Activated CD4-positive, alpha-beta T cell treated with anti-CD3 and anti-CD28 coated beads for 36 hours (primary cell): ENCODE measurements around the gene SELENOW. TPM values are rescaled to one million over a fixed set of nuclear protein-coding genes. Genes with fewer than 3 reads are reported as not detected.
A peak's percentile ranks its signal among the peaks of the same experiment; 100 is the strongest.
"Not testable (repeated sequence)": the region's sequence is repeated elsewhere in the genome, so short reads cannot be mapped to it uniquely, and the experiment has no call there.

ENCODE experiments used
- ATAC-seq: fragments of 200-7000 bp; cut with Tn5 transposase; one replicate; pipeline ENCODE4 v1.10.0; 2021; ENCODE audit warnings: mild to moderate bottlenecking, moderate library complexity
- CTCF ChIA-PET: fragments of 350-600 bp; sonication (Branson Sonifier 250); formaldehyde crosslinking; loops from one replicate; lab custom pipeline; 2021; ENCODE audit warnings: antibody characterized with exemption; lab: Charles Lee
- POLR2A ChIA-PET: fragments of 350-600 bp; sonication (Branson Sonifier 250); formaldehyde crosslinking; loops from one replicate; lab custom pipeline; 2021; ENCODE audit warnings: antibody characterized with exemption, inconsistent platforms; lab: Charles Lee
- DNase-seq: peaks from one replicate; pipeline ENCODE4 v3.0.0-alpha.2; 2020
- H3K27ac Mint-ChIP-seq: one replicate; pipeline ENCODE4 v1.8.0; 2021; ENCODE audit warnings: mixed read lengths
- H3K27me3 Mint-ChIP-seq: one replicate; pipeline ENCODE4 v1.8.0; 2021; ENCODE audit warnings: mixed read lengths
- H3K36me3 Mint-ChIP-seq: one replicate; pipeline ENCODE4 v1.8.0; 2021; ENCODE audit warnings: low read depth, mixed read lengths
- H3K4me1 Mint-ChIP-seq: one replicate; pipeline ENCODE4 v1.8.0; 2021; ENCODE audit warnings: mixed read lengths
- H3K4me3 Mint-ChIP-seq: one replicate; pipeline ENCODE4 v1.8.0; 2021; ENCODE audit warnings: mild to moderate bottlenecking, moderate library complexity, mixed read lengths
- H3K9me3 Mint-ChIP-seq: one replicate; pipeline ENCODE4 v1.8.0; 2021; ENCODE audit warnings: low read depth, mixed read lengths
- intact Hi-C, 2 experiments: fragments of 100-400 bp; cut with DNase I in 1 of 2; cut with micrococcal nuclease in 1 of 2; formaldehyde crosslinking; loops; one replicate each; pipeline versions ENCODE4 v1.14.2 to v1.15.1; 2022 to 2024; cut with DNase I, micrococcal nuclease
- total RNA-seq, 2 experiments: library from RNA; stranded (reverse); gene quantifications; one replicate each; pipeline ENCODE4 v1.2.3, GENCODE V29; 2021

The SELENOW gene
- total RNA-seq, 2 experiments from 2014 or later, result 150 to 178 TPM

DNA sequence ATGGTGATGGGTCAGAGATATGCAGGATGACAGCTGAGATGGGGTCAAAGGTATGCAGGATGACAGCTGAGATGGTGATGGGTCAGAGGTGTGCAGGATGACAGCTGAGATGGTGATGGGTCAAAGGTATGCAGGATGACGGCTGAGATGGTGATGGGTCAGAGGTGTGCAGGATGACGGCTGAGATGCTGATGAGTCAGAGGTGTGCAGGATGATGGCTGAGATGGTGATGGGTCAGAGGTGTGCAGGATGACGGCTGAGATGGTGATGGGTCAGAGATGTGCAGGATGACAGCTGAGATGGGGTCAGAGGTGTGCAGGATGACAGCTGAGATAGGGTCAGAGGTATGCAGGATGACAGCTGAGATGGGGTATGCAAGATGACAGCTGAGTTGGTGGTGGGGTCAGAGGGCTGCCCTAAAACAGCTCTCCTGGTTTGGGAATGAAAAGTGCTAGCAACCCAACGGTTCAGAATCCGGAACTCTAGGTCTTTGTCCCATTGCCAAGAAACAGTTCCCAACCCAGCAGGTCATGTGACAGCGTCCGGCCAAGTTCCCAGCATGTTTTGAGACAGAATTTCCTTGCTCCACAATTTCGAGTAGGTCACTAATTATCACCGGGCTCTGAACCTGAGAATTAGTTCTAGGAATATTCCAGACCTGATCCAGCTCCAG lies 3.2 kb downstream of the SELENOW start:
- no peak for DNase-seq
- POLR2A ChIA-PET, result no interaction called here
- Mint-ChIP-seq H3K4me1 (peaks cover 20% of the 10 kb centered on the region), H3K4me3 (no peak overlapping the region), H3K9me3 (no peaks in the 10 kb centered on the region), H3K36me3 (peaks cover 38% of the 10 kb centered on the region), H3K27me3 (no peaks in the 10 kb centered on the region), H3K27ac (no peak overlapping the region)
- no peak for ATAC-seq
- CTCF ChIA-PET, result interaction anchor here (0.8 to 1.5 kb wide), 3 partner anchors 9 to 87 kb away, joined by 3 read pairs; no protein-coding TSS in a partner anchor
- intact Hi-C loops, result no loop called here

DNA sequence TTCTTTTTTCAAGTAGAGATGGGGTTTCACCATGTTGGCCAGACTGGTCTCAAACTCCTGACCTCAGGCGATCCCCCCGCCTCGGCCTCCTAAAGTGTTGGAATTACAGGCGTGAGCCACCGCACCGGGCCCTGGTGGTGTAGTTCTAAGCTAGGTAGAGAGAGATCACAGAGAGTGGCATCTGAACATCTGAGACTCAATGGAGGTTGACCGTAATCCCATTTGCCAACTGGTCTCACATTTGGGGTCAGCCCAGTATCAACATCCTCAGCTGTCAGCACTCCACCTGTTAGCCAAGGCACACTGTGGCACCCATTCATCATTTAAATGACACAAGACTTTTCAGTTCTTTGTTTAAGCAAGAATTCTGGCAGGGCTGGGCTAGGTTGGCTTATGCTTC lies 8.1 kb downstream of the SELENOW start:
- intact Hi-C loops, result loop anchor here in 1 of 2 experiments (5.0 kb wide), 1 partner anchor 74 kb away; the partner anchor contains the start of gene EHD2
- DNase-seq (no peak), ATAC-seq (no peak)
- Mint-ChIP-seq H3K27ac (no peak overlapping the region), H3K36me3 (peaks cover 24% of the 10 kb centered on the region), H3K9me3 (no peaks in the 10 kb centered on the region), H3K4me3 (no peak overlapping the region), H3K4me1 (peaks cover 2% of the 10 kb centered on the region), H3K27me3 (no peaks in the 10 kb centered on the region)
- ChIA-PET POLR2A (no interaction called here), CTCF (interaction anchor here (1.0 kb wide), 1 partner anchor 18 kb away, joined by 5 read pairs; no protein-coding TSS in a partner anchor)

- intact Hi-C loops, result loop anchor here in 1 of 2 experiments (5.0 kb wide), 1 partner anchor 75 kb away; the partner anchor contains the start of gene EHD2
- H3K27me3 Mint-ChIP-seq, POLR2A ChIA-PET, H3K27ac Mint-ChIP-seq, H3K4me3 Mint-ChIP-seq, H3K9me3 Mint-ChIP-seq, H3K4me1 Mint-ChIP-seq, DNase-seq, ATAC-seq: not testable (repeated sequence)
- H3K36me3 Mint-ChIP-seq, result peaks cover 19% of the 10 kb centered on the region
- CTCF ChIA-PET, result interaction anchor here (0.7 to 1.6 kb wide), 3 partner anchors 19 to 73 kb away, joined by 3 to 9 read pairs (median 5); no protein-coding TSS in a partner anchor
Measured at GRCh38 chr19:47787307-47787706, 8.8 kb downstream of the SELENOW start.

GRCh38 chr19:47789811-47790210 lies 11.3 kb downstream of the SELENOW start:
- H3K36me3 Mint-ChIP-seq, H3K4me3 Mint-ChIP-seq, H3K27me3 Mint-ChIP-seq, POLR2A ChIA-PET, H3K9me3 Mint-ChIP-seq, ATAC-seq, DNase-seq, H3K27ac Mint-ChIP-seq, H3K4me1 Mint-ChIP-seq: not testable (repeated sequence)
- intact Hi-C loops, result loop anchor here (1.0 to 5.0 kb wide), 2 partner anchors 73 to 78 kb away; partner anchors contain the start of gene EHD2 (in 1 of the 2)
- CTCF ChIA-PET, result interaction anchor here (0.6 to 1.7 kb wide), 14 partner anchors 9 to 356 kb away, joined by 3 to 6 read pairs (median 4); partner anchors contain the start of genes EHD2, NOP53 and SELENOW

DNA sequence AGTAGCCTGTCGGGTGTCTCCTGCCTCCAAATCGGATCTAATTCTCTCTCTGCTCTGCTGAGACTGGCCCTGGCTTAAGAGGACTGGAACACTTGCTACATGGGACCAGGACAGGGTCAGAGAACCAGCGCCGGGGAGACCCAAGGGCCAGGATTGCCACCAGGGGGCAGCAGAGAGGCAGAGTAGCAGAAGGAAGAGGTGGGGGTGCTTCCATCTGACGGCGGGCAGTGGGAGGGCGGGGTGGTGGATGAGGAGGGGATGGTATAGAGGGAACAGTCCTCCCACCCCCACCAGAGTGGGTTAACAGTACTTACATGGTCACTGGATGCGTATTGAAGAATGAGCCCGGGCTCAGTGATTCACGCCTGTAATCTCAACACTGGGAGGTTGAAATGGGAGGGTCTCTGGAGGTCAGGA lies 11.9 kb downstream of the SELENOW start:
- intact Hi-C loops, result loop anchor here in 1 of 2 experiments (1.0 kb wide), 1 partner anchor 73 kb away; no protein-coding TSS in a partner anchor
- no peaks in the 10 kb centered on the region for H3K27me3 Mint-ChIP-seq
- ATAC-seq (peak; percentile 81), DNase-seq (peak; percentile 93)
- ChIA-PET CTCF (interaction anchor here (0.6 to 1.7 kb wide), 11 partner anchors 8 to 357 kb away, joined by 3 to 6 read pairs (median 4); partner anchors contain the start of gene SELENOW), POLR2A (no interaction called here)
- no peaks in the 10 kb centered on the region for H3K4me1 Mint-ChIP-seq
- H3K9me3 Mint-ChIP-seq, result no peaks in the 10 kb centered on the region
- peaks cover 4% of the 10 kb centered on the region for H3K36me3 Mint-ChIP-seq
- no peak overlapping the region for H3K27ac Mint-ChIP-seq
- H3K4me3 Mint-ChIP-seq, result no peak overlapping the region

GRCh38 chr19:47792616-47793015 lies 14.1 kb downstream of the SELENOW start:
- no peak overlapping the region for H3K4me3 Mint-ChIP-seq
- H3K4me1 Mint-ChIP-seq, result no peaks in the 10 kb centered on the region
- ATAC-seq, result no peak
- ChIA-PET CTCF (interaction anchor here (1.0 to 1.9 kb wide), 4 partner anchors 14 to 80 kb away, joined by 3 to 7 read pairs (median 4); no protein-coding TSS in a partner anchor), POLR2A (no interaction called here)
- intact Hi-C loops, result no loop called here
- H3K27me3 Mint-ChIP-seq, result peaks cover 2% of the 10 kb centered on the region
- no peak overlapping the region for H3K27ac Mint-ChIP-seq
- H3K36me3 Mint-ChIP-seq, result no peaks in the 10 kb centered on the region
- no peak for DNase-seq
- no peaks in the 10 kb centered on the region for H3K9me3 Mint-ChIP-seq

- ChIA-PET POLR2A (no interaction called here), CTCF (interaction anchor here (0.5 to 2.2 kb wide), 4 partner anchors 18 to 265 kb away, joined by 3 to 9 read pairs (median 4); no protein-coding TSS in a partner anchor)
- no peaks in the 10 kb centered on the region for H3K36me3 Mint-ChIP-seq
- H3K9me3 Mint-ChIP-seq, result no peaks in the 10 kb centered on the region
- H3K27ac Mint-ChIP-seq, result no peak overlapping the region
- DNase-seq (no peak), ATAC-seq (no peak)
- H3K4me3 Mint-ChIP-seq, result no peak overlapping the region
- intact Hi-C loops, result no loop called here
- H3K27me3 Mint-ChIP-seq, result peaks cover 5% of the 10 kb centered on the region
- no peaks in the 10 kb centered on the region for H3K4me1 Mint-ChIP-seq
Measured at GRCh38 chr19:47794526-47794925, 16.0 kb downstream of the SELENOW start.

DNA sequence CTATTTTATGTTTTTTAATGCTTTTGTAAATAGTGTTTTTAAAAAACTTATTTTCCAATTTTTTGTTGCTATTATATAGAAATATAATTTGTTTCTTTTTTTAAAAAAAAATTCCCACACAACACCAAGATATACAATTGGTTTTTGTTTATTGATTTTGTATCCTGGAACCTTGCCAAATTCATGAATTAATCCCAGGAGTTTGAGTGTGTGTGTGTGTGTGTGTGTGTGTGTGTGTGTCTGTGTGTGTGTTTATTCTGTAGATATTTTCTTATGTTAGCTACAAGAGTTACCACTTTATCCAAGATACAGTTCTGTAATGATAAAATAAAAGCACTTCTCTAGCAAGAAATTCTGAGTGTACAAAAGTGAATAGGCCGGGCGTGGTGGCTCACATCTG lies 18.3 kb downstream of the SELENOW start:
- Mint-ChIP-seq H3K36me3 (no peaks in the 10 kb centered on the region), H3K9me3 (peaks cover 5% of the 10 kb centered on the region), H3K27ac (no peak overlapping the region), H3K4me1 (no peaks in the 10 kb centered on the region), H3K27me3 (peaks cover 5% of the 10 kb centered on the region), H3K4me3 (no peak overlapping the region)
- ATAC-seq (no peak), DNase-seq (no peak)
- ChIA-PET CTCF (interaction anchor here (0.6 to 1.1 kb wide), 2 partner anchors 67 to 906 kb away, joined by 3 to 4 read pairs; no protein-coding TSS in a partner anchor), POLR2A (no interaction called here)
- intact Hi-C loops, result no loop called here

DNA sequence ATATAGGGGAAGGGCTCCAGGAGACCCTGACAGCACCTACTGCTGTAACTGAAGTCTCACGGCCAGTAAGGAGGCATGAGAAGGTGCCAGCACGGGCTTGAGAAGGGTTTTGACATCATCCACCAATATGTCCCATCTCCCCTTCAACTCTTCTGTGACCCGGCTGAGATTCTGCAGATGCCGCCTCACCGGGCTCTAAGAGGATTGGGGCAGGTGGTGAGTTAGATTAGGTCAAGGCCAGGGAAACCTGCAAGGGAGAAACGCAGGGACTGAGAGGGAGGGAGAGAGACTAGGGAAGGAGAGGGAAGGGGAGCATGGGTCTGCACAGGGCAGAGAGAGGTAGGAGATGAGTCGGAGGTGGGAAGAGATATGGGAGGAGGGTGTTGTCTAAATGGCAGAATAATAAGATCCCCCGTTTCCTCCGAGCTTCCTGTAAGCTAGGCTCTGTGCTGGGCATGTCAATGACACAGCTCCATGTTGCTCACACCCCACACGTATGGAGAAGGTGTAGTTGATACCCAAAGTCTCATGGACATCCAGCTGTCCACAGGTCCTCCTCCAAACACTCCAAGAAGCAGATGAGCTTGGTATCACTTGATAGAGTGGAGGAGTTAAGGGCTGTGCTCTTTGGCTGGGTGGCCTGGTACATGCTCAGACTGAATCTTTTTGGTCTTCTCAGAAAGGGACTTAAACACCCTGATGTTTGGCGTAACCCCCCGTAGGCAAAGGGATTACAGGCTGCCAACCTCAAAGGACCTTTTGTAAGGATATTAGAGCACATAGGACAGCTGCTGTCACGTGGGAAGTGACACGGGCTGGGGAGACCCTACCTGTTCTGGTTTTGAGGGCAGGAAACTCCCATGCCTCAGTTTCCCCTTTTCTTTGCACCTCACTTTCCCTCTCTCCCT lies 19.7 kb downstream of the SELENOW start:
- Mint-ChIP-seq H3K4me1 (no peaks in the 10 kb centered on the region), H3K27me3 (peaks cover 5% of the 10 kb centered on the region), H3K36me3 (no peaks in the 10 kb centered on the region), H3K27ac (no peak overlapping the region), H3K9me3 (peaks cover 5% of the 10 kb centered on the region), H3K4me3 (no peak overlapping the region)
- ATAC-seq (no peak), DNase-seq (no peak)
- CTCF ChIA-PET, result interaction anchor here (0.5 to 1.3 kb wide), 2 partner anchors 9 to 86 kb away, joined by 4 read pairs; no protein-coding TSS in a partner anchor
- POLR2A ChIA-PET, result no interaction called here
- intact Hi-C loops, result no loop called here

DNA sequence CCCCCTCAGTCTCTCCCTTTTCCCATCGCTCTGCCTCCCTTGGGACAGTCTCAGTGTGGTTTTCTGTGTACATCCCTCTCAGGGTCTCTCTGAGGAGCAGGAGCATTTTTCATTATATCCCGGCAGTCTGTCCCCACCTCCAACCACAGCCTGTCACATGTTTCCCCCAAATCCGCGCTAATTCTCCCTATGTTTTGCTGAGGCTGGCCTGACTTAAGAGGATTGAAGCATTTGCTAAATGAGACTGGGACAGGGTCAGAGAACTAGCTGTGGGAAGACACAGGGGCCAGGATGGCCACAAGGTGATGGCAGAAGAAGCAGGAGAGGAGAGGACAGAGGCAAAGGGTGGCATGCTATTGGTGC lies 20.4 kb downstream of the SELENOW start:
- no peak for DNase-seq
- Mint-ChIP-seq H3K4me3 (no peak overlapping the region), H3K27ac (no peak overlapping the region), H3K9me3 (peaks cover 5% of the 10 kb centered on the region), H3K27me3 (peaks cover 5% of the 10 kb centered on the region), H3K36me3 (no peaks in the 10 kb centered on the region), H3K4me1 (no peaks in the 10 kb centered on the region)
- intact Hi-C loops, result no loop called here
- POLR2A ChIA-PET, result no interaction called here
- ATAC-seq, result no peak
- CTCF ChIA-PET, result interaction anchor here (0.5 to 1.3 kb wide), 3 partner anchors 9 to 385 kb away, joined by 3 to 4 read pairs (median 4); no protein-coding TSS in a partner anchor

DNA sequence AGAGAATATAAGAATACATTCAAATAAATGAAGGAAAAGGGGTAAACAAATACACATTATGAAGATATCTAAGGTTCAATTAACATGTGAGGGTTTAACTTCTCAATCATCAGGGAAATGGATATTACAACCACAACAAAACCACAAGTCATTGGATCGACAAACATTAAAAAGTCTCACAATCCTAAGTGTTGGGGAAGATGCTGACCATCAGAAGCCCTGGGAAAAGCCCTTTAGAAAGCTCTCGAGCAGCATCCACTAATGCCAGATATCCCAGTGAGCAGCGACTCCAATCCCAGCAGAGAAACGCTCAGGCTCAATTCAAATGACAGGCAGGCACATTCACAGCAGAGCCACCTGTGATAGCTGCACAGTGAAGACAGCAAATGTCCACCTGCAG lies 22.8 kb downstream of the SELENOW start:
- no peak for ATAC-seq
- Mint-ChIP-seq H3K4me1 (no peaks in the 10 kb centered on the region), H3K9me3 (peaks cover 5% of the 10 kb centered on the region), H3K36me3 (no peaks in the 10 kb centered on the region), H3K27me3 (peaks cover 3% of the 10 kb centered on the region), H3K4me3 (no peak overlapping the region), H3K27ac (no peak overlapping the region)
- no peak for DNase-seq
- ChIA-PET CTCF (no interaction called here), POLR2A (no interaction called here)
- intact Hi-C loops, result no loop called here
